Measurements from ENCODE around the gene TRPM1. TPM values are rescaled to one million over a fixed set of nuclear protein-coding genes. Genes with fewer than 3 reads are reported as not detected.

TRPM1 gene
- total RNA-seq, 2 experiments from 2014 or later, result not detected

GRCh38 chr15:30953183-30953582, 148.3 kb downstream of the TRPM1 start:
- peaks cover 77% of the 10 kb centered on the region for H3K36me3 Mint-ChIP-seq (ENCODE audit: low read depth)
- ChIA-PET POLR2A (interaction anchor here (1.2 kb wide), 1 partner anchor 39 kb away, joined by 3 read pairs; no protein-coding TSS in a partner anchor), CTCF (no interaction called here)
- H3K27me3 Mint-ChIP-seq, result no peaks in the 10 kb centered on the region
- H3K27ac Mint-ChIP-seq, result no peak overlapping the region
- peaks cover 12% of the 10 kb centered on the region for H3K4me1 Mint-ChIP-seq
- H3K4me3 Mint-ChIP-seq, result no peak overlapping the region
- DNase-seq, result no peak
- no peaks in the 10 kb centered on the region for H3K9me3 Mint-ChIP-seq

Other genes with a start within 250 kb of the TRPM1 start
- 10 to 100 TPM; 10.1 to 10.4 TPM for gene FAN1, start 197.8 kb downstream of the TRPM1 start, total RNA-seq
- gene MTMR10, start 110.1 kb downstream of the TRPM1 start, total RNA-seq, result 10 to 100 TPM; 21.8 to 23.3 TPM
- 100 to 1,000 TPM; 199 TPM for gene KLF13, start 225.1 kb upstream of the TRPM1 start, total RNA-seq